DMS79 treated with DMSO at 0.1 percent for 48 hours (cell line): ENCODE data around the gene TMEM214.
A peak's percentile ranks its signal among the peaks of the same experiment; 100 is the strongest.

ENCODE experiments used
- DNase-seq: peaks from one replicate; lab custom pipeline; 2025; lab: John Stamatoyannopoulos, UW

The TMEM214 gene

GRCh38 chr2:27085062-27085672, 52.4 kb downstream of the TMEM214 start:
- no peak for DNase-seq

GRCh38 chr2:27085673-27086089, 52.9 kb downstream of the TMEM214 start:
- DNase-seq = peak; percentile 31

GRCh38 chr2:27086090-27086723, 53.4 kb downstream of the TMEM214 start:
- DNase-seq = peak; percentile 90

GRCh38 chr2:27086724-27087593, 54.2 kb downstream of the TMEM214 start, which contains the start of gene KHK:
Gene KHK (plus strand): TSS chr2:27086772. CDS start chr2:27087260, 488 bp downstream.
- peak; percentile 77 for DNase-seq

- DNase-seq = no peak
Observed at GRCh38 chr2:27087823-27088410, 55.2 kb downstream of the TMEM214 start.

GRCh38 chr2:27088634-27089033, 55.9 kb downstream of the TMEM214 start:
- no peak for DNase-seq

- DNase-seq = no peak
Observed at GRCh38 chr2:27089111-27089954, 56.6 kb downstream of the TMEM214 start.
